ENCODE measurements around the gene TEX26. TPM values are rescaled to one million over a fixed set of nuclear protein-coding genes. Genes with fewer than 3 reads are reported as not detected.

Gene TEX26
- polyA plus RNA-seq, 2 of the 4 experiments (the other 2 are of a cell fraction): not detected

GRCh38 chr13:30892966-30893365, 39.5 kb upstream of the TEX26 start:
- DNase-seq (ENCODE audit: low read depth in 1 of 2, low spot score in 1 of 2) (peak; percentile 13 to 53), FAIRE-seq (no peak), ATAC-seq (peak; percentile 76 to 84; a peak in 5 of 6 replicates)
- ChIA-PET POLR2A (no interaction called here), CTCF (interaction anchor here (1.1 to 1.5 kb wide), 2 partner anchors 17 to 27 kb away, joined by 3 to 8 read pairs; no protein-coding TSS in a partner anchor)
- no peaks in the 10 kb centered on the region for H3K4me1 ChIP-seq
- no peaks in the 10 kb centered on the region for H3K9me3 ChIP-seq
- WGBS (ENCODE audit: missing lambda C conversion rate): 14% methylated on average over 6 of the region's 6 CpGs
- H3K27ac ChIP-seq: no peak overlapping the region
- TF ChIP-seq, protein P1, sequence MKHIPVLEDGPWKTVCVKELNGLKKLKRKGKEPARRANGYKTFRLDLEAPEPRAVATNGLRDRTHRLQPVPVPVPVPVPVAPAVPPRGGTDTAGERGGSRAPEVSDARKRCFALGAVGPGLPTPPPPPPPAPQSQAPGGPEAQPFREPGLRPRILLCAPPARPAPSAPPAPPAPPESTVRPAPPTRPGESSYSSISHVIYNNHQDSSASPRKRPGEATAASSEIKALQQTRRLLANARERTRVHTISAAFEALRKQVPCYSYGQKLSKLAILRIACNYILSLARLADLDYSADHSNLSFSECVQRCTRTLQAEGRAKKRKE (CRISPR knock-in tag; IDR thresholded peaks at IDR 0.05; ENCODE audit: low read depth): no peak
- TF ChIP-seq, protein P2, sequence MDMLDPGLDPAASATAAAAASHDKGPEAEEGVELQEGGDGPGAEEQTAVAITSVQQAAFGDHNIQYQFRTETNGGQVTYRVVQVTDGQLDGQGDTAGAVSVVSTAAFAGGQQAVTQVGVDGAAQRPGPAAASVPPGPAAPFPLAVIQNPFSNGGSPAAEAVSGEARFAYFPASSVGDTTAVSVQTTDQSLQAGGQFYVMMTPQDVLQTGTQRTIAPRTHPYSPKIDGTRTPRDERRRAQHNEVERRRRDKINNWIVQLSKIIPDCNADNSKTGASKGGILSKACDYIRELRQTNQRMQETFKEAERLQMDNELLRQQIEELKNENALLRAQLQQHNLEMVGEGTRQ (IDR thresholded peaks at IDR 0.05): no peak
- peak; percentile 40; the same call in 1 of the 2 replicates for TF ChIP-seq HOXB5 (CRISPR knock-in tag; IDR thresholded peaks at IDR 0.05)
- TF ChIP-seq, protein P3, sequence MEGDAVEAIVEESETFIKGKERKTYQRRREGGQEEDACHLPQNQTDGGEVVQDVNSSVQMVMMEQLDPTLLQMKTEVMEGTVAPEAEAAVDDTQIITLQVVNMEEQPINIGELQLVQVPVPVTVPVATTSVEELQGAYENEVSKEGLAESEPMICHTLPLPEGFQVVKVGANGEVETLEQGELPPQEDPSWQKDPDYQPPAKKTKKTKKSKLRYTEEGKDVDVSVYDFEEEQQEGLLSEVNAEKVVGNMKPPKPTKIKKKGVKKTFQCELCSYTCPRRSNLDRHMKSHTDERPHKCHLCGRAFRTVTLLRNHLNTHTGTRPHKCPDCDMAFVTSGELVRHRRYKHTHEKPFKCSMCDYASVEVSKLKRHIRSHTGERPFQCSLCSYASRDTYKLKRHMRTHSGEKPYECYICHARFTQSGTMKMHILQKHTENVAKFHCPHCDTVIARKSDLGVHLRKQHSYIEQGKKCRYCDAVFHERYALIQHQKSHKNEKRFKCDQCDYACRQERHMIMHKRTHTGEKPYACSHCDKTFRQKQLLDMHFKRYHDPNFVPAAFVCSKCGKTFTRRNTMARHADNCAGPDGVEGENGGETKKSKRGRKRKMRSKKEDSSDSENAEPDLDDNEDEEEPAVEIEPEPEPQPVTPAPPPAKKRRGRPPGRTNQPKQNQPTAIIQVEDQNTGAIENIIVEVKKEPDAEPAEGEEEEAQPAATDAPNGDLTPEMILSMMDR (IDR thresholded peaks at IDR 0.05): peak; percentile 10; the same call in 1 of the 3 replicates
- H3K4me3 ChIP-seq: no peak overlapping the region
- no peak overlapping the region for H3K4me2 ChIP-seq

DNA sequence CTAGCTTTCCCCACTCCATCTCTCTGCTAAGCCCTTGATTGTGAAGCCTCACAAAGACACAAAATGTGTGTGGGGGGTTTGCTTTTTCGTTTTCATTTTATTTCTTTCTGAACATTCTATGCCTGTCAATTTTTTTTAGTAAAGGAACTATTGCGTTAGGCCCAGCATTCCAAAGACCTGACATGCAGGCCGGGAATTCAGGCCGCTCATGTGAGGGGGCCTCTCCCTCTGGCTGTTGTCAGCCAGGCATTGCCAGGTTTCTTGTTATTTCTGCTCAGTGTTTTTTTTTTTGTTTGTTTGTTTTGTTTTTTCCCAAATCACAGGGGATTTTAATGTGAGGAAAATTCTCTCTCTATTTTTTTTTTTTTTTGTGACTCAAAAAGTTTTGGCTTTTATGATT, 36.7 kb upstream of the TEX26 start:
- H3K4me1 ChIP-seq: no peaks in the 10 kb centered on the region
- H3K27ac ChIP-seq: no peak overlapping the region
- ATAC-seq (no peak), FAIRE-seq (no peak), DNase-seq (ENCODE audit: low read depth in 1 of 2, low spot score in 1 of 2) (no peak)
- TF ChIP-seq CHD2 (IDR thresholded peaks at IDR 0.05; ENCODE audit: low read length, partially characterized antibody): no peak
- no peak for TF ChIP-seq HMGXB4 (CRISPR knock-in tag; IDR thresholded peaks at IDR 0.05; ENCODE audit: borderline replicate concordance)
- no peak for TF ChIP-seq MYC (IDR thresholded peaks at IDR 0.05; ENCODE audit: borderline replicate concordance, low read length)
- TF ChIP-seq POLR2A (IDR thresholded peaks at IDR 0.05; ENCODE audit: low read length): no peak
- TF ChIP-seq, protein P1 (CRISPR knock-in tag; IDR thresholded peaks at IDR 0.05; ENCODE audit: low read depth): no peak
- TF ChIP-seq PHF8 (IDR thresholded peaks at IDR 0.05; ENCODE audit: borderline replicate concordance, low read depth): no peak
- no peak for TF ChIP-seq RARB (CRISPR knock-in tag; IDR thresholded peaks at IDR 0.05)
- TF ChIP-seq BCL3 (IDR thresholded peaks at IDR 0.05): no peak
- TF ChIP-seq HDAC2 (IDR thresholded peaks at IDR 0.05): no peak
- TF ChIP-seq ZSCAN20 (CRISPR knock-in tag; IDR thresholded peaks at IDR 0.05): no peak
- TF ChIP-seq MAZ (IDR thresholded peaks at IDR 0.05; ENCODE audit: borderline replicate concordance, low read depth, low read length): no peak
- TF ChIP-seq RNF2 (IDR thresholded peaks at IDR 0.05; ENCODE audit: borderline replicate concordance, low read depth): no peak
- no peak for TF ChIP-seq NPAS2 (CRISPR knock-in tag; IDR thresholded peaks at IDR 0.05; ENCODE audit: borderline replicate concordance)
- TF ChIP-seq KDM1A (IDR thresholded peaks at IDR 0.05; ENCODE audit: low read depth): no peak
- TF ChIP-seq, protein P3 (IDR thresholded peaks at IDR 0.05): no peak
- no peaks in the 10 kb centered on the region for H3K9me3 ChIP-seq
- H3K4me3 ChIP-seq: no peak overlapping the region
- no peak overlapping the region for H3K4me2 ChIP-seq
- ChIA-PET POLR2A (no interaction called here), CTCF (no interaction called here)
- WGBS (ENCODE audit: missing lambda C conversion rate): 57% methylated on average over 4 of the region's 4 CpGs

Measured in A549 (cell line).